GM18520 (cell line): Measurements from ENCODE around the gene GALNT12.

ENCODE experiments used
- ATAC-seq: cut with Tn5 transposase; IDR thresholded peaks from one replicate; pipeline ENCODE4 v1.9.1; 2021; ENCODE audit not compliant: unreplicated experiment

The GALNT12 gene

DNA sequence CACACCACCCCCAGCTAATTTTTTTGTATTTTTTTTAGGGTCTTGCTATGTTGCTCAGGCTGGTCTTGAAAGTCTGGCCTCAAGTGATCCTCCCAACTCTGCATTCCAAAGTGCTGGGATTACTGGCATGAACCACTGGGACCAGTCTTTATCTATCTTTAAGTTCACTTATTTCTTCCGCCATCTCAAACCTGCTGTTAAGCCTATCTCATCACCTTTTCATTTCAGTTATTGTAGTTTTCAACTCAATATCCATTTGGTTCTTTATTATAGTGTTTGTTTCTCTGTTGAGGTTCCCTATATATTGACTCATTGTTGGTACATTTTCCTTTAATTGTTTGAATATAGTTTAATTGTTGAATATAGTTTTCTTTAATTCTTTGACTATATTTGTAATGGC lies 48.1 kb downstream of the GALNT12 start:
- no peak for ATAC-seq

GRCh38 chr9:98856982-98857381 lies 49.5 kb downstream of the GALNT12 start:
- no peak for ATAC-seq

- no peak for ATAC-seq
Measured at GRCh38 chr9:98859941-98860340, 52.5 kb downstream of the GALNT12 start.

DNA sequence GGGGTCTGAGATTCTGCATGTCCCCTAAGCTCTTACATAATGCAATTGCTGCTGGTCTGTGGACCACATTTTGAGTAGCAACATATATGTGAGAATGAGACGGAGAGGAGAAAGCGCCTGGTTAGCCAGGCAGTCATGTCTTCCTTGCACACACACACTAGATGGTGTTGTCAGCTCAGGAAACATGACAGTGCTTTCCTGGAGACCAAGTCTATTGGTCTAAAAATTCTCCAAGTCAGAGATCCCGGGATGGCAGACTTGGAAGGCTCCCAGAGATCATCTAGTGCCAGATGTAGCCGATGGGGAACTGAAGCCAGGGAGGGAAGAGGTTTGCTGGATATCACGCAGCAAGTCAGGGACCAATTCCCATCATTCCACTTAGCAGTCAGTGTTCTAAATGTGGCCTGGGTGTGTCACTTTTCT lies 53.4 kb downstream of the GALNT12 start:
- no peak for ATAC-seq

DNA sequence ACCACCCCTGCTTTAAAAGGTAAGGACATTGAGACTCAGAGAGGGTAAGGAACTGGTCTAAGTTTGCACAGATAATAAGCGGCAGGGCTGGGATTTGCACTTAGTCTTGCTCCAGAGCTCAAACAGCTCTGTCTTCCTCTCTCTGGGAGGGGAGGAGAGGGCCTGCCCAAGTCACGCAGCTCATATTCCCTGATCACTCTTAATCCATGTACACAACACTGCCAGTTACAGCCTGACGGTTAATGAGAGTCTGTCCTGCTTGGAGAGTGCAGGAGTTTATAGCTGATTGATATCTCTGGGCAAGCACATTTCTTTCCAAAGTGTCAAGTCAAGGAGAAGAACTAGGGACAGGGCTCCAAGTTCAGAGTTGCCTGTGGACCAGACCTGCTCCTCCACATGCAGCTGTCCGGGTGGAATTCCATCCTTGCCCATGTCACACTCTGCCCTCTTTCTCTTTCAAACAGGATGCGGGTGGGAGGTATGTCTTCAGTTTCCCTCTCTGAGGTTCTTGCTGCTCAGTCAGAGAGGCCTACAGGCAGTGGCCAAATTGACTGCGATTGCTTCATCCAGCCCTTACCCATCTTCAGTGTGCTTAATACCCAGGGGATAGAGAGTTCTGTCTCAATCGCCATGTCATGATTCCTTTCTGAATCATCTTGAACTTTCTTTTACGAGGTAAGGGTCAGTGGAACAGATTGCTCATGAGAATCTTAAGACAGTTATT lies 54.5 kb downstream of the GALNT12 start:
- ATAC-seq: no peak

DNA sequence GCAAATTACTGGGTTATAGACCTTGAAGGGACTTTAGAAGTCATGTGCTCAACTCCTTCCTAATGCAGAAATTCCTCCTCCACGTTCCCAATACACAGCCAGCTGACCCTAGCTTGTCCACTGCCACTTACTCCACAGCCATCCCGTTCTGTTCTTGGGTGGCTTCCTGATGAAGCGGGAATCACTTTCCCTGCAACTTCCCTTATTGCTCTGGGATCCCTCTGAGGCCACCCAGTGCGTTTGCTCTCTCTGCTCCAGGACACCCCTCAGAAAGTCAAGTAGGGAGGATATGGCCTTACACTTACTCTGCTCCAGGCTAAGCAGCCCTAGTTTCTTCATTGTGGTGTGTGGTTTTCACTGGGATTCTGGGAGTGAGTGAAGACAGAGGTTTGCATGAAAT lies 55.5 kb downstream of the GALNT12 start:
- ATAC-seq: no peak

DNA sequence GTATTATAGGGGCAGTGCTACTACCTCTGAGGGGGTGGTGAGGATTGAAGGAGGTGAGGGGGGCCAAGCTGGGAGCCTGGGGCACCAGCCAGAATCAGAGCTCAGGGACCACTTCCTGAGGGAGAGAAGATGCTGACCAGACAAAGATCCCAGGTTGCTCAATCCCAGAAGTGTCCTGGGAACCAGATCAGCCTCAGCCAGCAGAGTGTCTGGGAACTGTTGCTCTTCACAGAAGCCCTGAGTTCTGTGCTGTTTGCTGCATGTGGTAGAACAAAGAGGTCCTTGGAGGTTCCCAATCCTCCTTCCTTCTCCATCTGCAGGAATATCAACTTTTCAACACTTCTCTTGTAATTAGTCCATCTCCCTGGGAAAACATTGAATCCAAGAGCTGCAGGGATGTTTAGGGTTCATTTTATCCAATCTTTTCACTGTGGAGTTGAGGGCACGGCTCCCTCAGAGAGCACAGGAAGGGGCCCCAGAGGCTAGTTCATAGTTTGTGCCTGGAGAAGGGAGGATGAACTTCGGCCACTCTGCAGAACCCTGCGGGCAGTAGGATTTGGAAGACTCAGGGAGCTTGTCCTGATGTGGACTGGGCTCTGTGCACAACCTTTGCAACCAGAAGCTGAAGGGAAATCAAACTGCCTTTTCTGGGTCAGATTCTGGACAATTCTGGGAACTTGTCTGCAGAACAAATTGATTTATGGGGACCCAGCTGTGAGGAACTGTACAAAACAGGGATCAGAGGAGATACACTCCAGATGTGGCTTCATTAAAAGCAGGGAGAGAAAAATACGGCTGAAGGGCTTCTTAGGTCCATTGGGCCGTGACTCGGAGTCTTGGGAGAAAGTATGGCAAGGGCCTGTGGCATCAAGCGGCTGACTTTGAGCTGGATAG lies 57.1 kb downstream of the GALNT12 start:
- no peak for ATAC-seq

DNA sequence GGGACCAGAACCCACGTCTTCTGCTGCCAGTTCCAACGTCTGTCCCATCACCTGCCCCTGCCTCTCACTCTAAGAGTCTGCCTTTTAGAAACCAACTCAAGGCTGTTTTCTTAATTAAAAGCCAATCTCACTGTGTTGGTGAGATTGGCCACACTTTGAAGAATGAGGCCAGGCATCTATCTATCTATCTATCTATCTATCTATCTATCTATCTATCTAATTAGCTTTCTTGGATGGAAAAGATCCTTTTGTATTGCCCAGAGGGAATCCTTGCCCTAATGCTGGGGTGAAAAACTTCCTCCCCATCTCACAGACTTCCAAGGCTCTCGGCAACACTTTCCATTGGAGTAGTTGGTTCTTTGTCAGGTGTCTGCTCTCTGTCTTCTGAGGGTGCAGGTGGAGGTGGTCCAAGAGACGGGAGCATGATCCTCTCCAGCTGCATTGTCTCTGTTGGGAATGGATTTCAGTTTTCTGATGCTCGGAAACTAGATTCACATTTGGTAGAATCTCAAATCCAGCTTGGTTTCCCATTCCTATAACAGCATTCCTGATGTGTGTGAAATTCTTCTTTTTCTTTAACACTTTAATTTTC lies 57.9 kb downstream of the GALNT12 start:
- ATAC-seq: no peak

DNA sequence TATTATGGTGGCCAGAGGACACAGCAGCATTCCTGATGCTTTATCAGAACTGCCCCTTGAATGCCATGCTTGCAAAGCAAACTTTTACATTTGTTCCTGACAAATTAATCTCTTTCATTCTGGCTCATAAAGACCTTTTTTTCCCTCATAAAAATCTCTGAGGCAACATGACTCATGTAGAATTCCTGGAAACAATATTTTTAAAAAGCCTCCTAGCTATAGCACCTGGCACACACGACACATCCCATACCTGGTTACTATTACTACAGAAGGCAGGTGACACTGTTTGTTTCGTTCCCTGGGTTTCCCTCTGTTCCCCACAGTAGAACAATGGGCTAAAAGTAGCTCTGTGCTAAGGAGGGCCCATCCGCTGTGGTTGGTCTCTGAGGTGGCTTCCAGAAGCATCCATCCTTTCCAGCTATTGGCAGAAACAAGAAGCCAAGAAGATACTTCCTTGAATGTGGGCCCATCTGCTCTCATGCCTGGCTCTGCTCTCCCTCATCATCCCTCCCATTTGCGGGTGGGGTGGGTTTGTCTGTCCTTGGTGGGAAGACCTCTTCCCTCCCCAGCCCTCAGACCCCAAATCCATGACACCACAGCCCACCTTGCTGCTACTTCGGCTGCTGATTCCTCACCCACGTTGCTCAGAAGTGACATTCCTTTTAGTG lies 59.1 kb downstream of the GALNT12 start:
- no peak for ATAC-seq

GRCh38 chr9:98867103-98867428 lies 59.6 kb downstream of the GALNT12 start:
- ATAC-seq: no peak

DNA sequence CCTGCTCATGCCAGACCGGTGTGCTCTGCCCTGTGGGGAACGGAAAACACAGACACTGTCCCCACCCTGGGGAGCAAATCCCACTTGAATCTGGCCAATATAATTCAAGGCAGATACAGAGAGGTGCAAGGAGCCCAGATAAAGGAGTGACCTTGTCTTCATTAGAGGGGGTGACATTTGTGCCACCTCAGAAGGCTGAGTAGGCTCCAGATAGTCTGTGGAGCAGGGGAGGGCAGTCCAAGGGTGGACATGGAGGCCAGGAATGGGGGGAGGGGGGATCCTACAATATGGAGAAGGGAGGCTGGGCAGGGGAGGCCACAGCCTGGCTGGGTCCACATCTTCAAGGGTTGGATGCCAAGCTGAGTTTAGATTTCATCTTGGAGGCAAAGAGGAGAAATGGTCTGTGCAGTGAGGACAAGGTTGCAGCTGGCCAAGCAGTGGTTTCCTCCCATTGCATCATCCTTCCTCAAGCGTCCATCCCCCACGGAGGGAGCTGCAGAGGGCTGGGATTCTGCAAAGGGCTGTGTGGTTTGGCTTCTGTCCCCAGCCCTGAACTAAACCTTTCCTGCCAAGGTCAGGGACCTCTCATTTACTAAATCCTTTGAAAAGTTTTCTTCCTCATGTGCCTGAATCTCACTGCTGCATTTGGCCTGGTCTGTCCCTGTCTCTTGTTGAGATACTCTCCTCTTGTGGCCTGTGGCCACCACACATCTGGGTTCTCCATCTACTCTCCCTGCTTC lies 60.1 kb downstream of the GALNT12 start:
- no peak for ATAC-seq

GRCh38 chr9:98869078-98869745 lies 61.7 kb downstream of the GALNT12 start:
- no peak for ATAC-seq

- no peak for ATAC-seq
Measured at GRCh38 chr9:98869866-98870265, 62.4 kb downstream of the GALNT12 start.

- no peak for ATAC-seq
Measured at GRCh38 chr9:98870782-98871557, 63.5 kb downstream of the GALNT12 start.

- ATAC-seq: no peak
Measured at GRCh38 chr9:98871558-98872065, 64.1 kb downstream of the GALNT12 start.

DNA sequence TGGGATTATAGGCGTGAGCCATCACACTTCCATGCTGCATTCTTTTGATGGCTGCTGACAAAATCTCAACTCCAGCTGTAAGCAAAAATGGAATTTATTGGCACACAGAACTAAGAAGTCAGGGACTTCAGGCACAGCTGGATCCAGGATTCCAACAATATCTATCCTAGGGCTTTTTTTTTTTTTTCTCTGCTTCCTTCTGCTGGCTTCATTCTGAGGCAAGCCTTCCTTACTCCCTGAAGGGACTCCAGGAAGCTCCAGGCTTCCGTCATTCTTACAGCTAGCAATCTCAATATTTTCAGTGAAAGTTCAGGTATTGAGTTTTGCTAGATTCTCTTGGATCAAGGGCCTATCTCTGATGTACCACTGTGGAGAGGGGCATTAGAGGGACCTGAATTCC lies 66.1 kb downstream of the GALNT12 start:
- ATAC-seq: no peak

GRCh38 chr9:98873951-98874371 lies 66.5 kb downstream of the GALNT12 start:
- ATAC-seq: no peak

- no peak for ATAC-seq
Measured at GRCh38 chr9:98874721-98875255, 67.3 kb downstream of the GALNT12 start.

GRCh38 chr9:98875536-98875935 lies 68.1 kb downstream of the GALNT12 start:
- ATAC-seq: no peak
